Stimulated activated CD8-positive, alpha-beta memory T cell treated with anti-CD3 and anti-CD28 coated beads, Interleukin-15, amount 100 ng/mL, for 48 hours (primary cell): Measurements from ENCODE around the gene GPC3.
"Not testable (repeated sequence)": the region's sequence is repeated elsewhere in the genome, so short reads cannot be mapped to it uniquely, and the experiment has no call there.

ENCODE experiments used
- DNase-seq, 2 donors: peaks; one replicate each; pipeline ENCODE4 v3.0.0-alpha.2; 2020; ENCODE audit warnings: low read depth in 2 of 2

GPC3 gene

GRCh38 chrX:133646719-133647116, 338.7 kb downstream of the GPC3 start:
- no peak for DNase-seq

- no peak for DNase-seq
These were observed 339.2 kb downstream of the GPC3 start for GRCh38 chrX:133645977-133646718.

DNA sequence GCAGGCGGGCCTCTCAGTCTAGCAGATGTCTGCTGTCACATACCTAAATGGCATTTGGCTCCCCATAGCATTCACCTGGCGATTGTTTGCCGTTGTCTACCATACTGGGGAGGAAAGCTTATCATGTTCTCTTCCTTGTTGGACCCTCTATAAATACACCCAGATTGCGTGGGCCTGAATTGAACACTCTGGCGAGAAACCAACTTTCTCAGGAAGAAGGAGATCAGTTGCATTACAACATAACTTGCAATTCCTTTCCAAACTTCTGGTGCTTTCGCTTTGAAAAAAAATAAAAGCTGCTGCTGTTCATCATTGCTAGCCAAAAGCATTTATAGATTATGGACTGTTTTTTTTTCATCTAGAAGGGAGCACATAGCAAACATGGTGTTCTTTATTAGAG, 340.1 kb downstream of the GPC3 start:
- no peak for DNase-seq

- no peak for DNase-seq
These were observed 345.0 kb downstream of the GPC3 start for GRCh38 chrX:133640161-133641015.

- no peak for DNase-seq
These were observed 345.7 kb downstream of the GPC3 start for GRCh38 chrX:133639726-133640125.

DNA sequence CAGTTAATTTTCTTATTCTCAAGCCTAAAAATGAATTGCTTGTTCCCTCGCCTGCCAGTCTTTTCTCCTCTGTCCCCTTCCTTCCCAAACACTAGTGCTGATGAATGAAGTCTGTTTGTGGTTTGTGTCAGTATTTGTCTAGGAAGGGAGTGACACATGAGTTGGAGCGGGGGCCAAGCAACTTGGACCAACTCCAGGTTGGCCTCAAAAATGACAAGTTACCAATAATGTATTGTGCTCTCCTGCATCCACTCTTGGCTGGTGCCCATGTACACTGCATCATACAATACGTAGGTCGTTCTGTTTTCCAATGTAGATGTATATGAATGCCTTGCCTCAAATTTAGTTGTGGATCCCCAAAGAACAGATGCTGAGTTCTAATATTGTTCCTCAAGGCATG, 347.1 kb downstream of the GPC3 start:
- DNase-seq = no peak

GRCh38 chrX:133637765-133638164, 347.6 kb downstream of the GPC3 start:
- no peak for DNase-seq

GRCh38 chrX:133636009-133636408, 349.4 kb downstream of the GPC3 start:
- DNase-seq = no peak

GRCh38 chrX:133634416-133634815, 351.0 kb downstream of the GPC3 start:
- no peak for DNase-seq

DNA sequence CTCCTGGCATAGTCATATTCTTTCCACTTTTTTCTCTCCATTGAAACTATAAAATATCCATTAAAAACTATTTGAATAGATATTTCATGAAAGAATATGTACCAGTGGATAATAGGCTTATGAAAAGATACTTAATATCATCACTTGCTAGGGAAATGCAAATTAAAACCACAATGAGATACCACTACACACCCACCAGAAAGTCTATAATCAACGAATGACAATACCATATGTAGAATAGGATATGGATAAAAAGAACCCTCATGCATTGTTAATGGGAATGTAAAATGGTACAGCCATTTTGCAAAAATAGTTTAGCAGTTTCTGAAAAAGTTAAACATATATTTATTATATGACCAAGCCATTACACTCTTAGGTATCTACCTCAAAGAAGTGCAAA, 351.4 kb downstream of the GPC3 start:
- no peak for DNase-seq

DNA sequence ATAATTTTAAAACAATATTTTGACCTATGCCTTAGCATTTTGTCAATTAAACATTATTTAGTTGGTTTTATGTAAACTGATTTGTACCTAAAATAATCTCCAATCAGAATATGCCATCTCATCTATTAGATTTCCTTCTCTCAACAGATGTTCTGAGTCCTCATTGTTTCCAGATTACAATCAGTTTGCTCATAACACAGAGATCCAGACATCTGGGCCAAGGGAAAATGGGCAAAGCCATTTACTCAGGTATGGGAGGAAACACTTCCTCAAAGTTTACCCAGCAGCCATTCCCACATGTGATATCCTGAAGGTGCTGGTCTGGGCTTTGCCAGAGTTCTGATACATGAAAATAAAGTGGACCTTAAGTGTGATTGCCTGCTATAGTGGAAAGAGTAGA, 352.2 kb downstream of the GPC3 start:
- DNase-seq = no peak

DNA sequence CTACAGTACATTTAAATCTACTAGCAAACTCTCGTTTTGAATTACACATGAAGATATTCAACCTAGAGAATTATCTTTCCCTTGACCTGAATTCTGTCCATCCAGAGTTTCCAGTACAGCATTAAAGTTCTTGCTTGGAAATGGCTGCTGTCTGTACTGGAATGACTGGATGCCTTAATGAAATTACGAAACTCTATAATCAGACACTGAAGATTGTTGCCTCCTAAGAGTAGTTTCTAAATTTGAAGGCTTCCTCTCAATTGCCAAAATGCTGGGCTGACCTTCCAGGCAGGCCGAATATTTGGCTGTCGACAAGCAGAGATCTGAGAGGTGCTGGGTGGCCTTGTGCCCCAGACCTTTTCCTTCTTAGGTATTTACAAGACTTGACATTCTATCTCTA, 355.0 kb downstream of the GPC3 start:
- DNase-seq = no peak

DNA sequence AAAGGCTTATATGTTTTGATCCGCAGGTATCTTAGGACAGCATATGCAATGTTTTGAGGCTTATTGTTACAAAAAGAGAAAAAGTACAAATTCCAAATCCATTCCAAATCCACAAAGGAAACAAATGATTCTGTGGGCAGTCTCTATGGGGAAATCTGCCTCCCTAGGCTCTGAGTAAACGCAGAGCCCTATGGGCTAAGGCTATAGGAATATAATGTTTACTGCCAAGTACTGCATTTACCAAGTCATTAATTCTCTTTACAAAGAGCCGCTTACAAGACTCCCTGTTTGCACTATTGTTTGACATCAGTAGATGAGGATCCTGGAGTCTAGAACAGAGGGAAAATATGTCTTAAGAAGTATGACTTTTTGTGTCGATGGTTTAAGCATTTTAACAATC, 357.7 kb downstream of the GPC3 start:
- no peak for DNase-seq

GRCh38 chrX:133621384-133621783, 364.0 kb downstream of the GPC3 start:
- DNase-seq = not testable (repeated sequence)

GRCh38 chrX:133611676-133612075, 373.7 kb downstream of the GPC3 start:
- no peak for DNase-seq

- no peak for DNase-seq
These were observed 375.3 kb downstream of the GPC3 start for GRCh38 chrX:133610056-133610455.

- no peak for DNase-seq
These were observed 376.2 kb downstream of the GPC3 start for GRCh38 chrX:133609166-133609565.

- no peak for DNase-seq
These were observed 377.0 kb downstream of the GPC3 start for GRCh38 chrX:133608406-133608805.

- DNase-seq = no peak
These were observed 377.7 kb downstream of the GPC3 start for GRCh38 chrX:133607419-133608348.

DNA sequence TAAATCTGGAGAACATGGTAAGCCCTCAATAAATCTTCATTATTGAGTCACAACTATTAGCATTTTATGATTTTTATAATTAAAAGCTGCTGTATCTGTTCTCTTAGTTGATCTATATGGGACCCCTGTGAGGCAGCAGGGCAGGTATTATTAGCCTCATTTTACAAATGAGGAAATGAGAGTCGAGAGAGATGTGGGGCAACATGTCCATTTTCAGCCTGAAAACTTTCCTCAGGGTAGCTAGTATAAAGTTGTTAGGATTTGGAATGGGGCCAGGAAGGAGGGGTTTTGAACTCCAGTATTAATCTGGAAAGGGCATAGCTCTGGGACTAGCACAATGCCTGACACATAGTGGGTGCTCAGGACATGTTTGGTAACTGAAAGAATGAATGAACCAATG, 378.4 kb downstream of the GPC3 start:
- DNase-seq = no peak

DNA sequence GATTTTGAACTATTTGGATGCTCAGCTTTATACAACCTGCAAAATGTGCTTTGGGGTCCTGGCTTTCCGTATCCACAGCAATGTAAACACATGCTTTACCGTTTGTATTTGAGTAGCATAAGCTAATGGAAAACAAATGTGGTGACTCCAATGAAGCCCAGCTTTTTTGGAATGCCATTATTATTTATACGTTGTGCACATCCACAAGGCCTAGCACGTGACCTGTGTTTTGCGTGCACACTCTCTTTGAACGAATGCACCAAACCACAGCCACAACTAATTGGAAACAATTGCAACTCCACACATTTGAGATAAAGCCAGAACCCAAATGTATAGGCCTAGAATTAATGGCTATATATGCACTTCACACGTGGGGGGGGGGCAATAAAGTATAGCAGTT, 380.6 kb downstream of the GPC3 start:
- DNase-seq = no peak

DNA sequence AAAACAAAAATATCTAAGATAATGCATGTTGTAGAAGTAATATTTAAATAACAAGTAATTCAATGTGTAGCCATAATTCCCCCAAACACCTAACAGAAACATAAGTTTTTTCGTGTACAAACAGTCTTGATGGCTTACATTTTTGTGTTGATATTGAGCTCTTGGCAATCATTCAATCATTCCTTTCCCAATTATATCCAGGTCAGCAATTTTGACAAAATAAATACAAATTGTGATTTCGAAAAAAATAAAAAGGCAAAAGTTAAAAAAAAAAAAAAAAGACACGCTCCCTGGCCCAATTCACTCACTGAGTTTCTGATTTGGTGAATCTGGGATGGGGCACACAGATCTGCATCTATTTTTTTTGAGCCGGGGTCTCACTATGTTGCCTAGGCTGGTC, 382.5 kb downstream of the GPC3 start:
- no peak for DNase-seq
